NCI-H1092 treated with DMSO at 0.1 percent for 48 hours (cell line): ENCODE results near the gene CD58.

Source experiments
- DNase-seq: peaks from one replicate; lab custom pipeline; 2025; lab: John Stamatoyannopoulos, UW

Gene CD58

DNA sequence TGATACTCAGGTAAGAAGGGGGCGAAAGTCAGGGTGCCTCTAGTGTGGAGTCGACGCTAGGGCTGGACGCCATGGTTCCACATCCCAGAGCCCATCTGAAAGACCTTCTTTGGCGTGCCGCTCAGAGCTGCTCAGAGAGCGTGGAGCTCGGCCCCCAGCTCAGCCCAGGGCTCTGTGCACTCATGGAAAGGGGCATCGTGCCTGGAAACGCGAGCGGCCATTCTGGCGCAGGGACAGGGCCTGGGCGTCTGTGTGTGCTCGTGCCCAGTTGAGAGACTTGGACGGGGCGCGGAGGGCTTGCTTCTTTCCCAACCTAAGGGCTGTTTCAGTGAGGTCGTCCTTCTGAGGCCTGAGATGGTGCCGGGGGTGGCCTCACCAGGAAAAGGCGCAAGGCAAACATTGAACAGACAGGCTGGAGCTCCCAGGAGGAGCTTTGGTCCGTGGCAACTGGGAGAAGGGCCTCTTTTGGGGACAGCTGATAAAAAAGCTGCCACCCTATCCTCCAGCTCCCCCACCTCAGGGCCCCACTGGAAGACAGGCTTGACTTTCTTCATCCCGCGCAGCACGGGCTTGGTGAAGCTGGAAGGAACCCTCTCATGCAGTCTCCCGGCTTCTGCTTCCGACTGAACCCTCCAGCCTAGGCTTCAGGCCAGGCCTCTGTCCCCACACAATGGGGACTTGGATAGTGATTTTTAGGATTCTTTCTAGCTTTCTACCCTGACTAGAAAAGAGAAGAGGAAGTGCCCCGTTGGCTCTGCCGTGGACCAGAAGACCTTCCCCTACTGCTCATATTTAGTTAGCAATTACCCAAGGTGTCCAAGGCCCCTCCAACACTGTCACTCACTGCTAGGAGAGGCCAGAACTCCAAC is 77.1 kb downstream of the CD58 start:
- DNase-seq = no peak

DNA sequence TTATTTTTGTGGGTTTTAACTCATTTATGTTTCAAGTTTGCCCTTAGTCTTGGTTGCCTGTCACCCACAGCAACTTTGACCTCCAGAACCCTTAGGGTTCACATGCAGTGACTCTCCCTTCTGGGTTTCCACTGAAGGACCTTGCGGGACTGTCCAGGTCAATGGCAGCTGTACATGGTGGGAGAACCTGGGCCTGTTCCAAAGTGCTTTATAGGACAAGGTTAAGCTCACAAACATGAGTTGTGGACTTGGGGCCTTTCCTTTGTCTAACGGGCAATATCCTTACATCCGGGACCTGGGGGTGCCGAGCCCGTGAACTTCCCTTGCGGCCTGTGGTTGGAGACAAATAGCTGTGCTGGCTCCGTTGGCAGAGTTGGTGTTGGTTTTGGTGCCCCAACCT is 77.8 kb downstream of the CD58 start:
- no peak for DNase-seq

DNA sequence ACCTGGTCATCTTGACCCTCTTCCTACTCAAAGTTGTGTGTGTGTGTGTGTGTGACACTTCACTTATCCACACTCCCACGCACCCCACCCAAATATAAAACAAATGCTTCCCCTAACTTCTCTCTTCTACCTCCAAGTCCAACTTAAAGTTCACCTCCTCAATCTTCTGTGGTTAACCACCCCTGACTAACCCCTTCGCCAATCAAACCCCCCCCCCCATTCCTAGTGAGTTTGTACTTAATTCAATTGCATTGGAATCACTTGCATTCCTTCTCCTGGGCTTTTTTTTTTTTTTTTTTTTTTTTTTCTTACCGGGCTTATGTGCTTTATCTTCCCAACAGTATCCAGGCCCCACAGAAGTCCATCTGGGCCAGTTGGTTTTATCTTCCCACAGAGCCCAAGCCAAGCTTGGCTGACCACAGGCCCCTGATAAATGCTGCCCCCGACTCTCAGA is 78.4 kb downstream of the CD58 start:
- DNase-seq = no peak

DNA sequence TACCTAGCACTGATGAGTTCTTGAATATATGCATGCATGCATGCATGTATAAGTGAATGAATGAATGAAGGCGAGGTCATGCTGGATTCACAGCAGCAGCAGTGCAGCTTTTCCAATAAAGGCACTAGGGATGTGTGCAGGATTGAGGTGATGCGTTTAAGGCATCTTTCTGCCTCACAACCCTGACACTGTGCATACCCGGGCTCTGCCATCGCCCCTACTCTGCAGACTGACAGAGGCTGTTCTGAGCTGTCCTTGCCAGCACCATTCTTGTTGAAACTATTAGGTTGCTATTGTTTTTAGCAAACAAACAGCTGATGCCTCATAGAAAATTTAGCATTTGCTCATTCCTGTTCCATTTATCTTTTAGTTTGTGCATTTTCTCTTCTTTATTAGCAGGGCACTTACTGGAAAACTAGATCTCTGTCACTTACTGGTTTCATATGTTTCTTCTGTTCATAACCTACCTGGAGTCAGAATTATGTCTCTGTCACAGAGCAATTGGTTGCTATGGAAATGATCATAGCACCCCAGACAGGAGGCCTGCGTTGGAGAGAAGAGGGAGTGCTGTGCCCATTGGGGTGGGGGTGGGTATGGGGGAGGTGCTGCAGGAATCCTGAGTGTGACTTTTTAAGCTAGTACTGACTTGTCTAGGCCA is 79.0 kb downstream of the CD58 start:
- DNase-seq = no peak

DNA sequence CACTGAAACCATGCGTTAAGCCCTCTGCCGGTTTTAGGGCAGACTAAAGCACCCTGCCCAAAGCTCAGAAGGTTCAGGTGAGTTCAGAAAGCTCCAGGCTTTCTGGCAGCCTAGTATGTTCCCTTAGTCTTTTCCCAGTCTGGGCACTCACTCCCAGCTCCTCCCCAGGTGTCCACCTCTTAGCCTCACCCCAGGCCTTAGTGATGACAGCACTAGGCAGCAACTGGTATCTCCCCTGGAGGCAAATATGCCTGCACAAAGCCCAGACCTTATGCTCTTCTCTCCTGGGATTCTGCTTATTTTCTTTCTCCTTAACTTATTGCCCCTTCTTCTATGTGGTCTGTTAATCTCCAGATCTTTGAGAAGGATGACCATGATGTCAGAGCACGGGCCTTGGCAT is 80.2 kb downstream of the CD58 start:
- DNase-seq = no peak

DNA sequence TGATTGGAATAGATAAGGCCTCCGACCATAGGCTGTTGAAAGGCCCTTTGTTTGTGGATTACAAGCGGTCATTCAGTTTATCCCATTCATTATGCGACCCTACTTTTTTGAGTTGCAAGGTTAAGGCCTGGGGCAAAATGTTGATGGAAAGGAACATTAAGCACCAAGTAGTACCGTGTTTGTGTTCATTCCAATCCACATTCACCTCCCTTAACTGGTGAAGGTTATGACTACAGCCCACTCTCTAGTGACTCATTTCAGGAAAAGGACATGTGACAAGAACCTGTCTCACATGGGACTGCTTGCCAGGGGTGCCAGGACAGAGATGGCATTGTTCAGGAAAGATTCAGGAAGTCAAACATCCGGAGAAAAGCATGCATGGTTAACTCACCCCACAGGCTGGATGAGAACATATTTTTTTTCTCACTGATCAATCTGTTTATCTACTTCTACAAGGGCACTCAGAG is 81.6 kb downstream of the CD58 start:
- DNase-seq = no peak

DNA sequence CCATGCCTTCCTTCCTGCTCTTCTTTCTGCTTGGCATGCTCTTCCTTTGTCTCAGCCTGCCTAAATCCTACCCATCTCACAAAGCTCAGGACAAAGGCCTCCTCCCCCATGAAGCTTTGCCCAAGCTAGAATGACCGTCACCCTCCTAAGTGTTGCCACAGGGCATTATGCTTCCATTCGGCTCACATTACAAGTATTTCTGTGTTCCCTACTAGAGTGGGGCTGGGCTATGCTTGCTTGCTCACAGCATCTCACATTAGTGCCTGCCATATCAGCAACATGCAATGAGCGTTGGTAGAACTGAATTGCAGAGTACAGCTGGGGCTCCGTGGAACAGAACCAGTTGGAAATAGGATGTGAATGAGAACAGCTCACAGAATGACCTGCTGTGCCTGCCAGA is 82.8 kb downstream of the CD58 start:
- DNase-seq = no peak

DNA sequence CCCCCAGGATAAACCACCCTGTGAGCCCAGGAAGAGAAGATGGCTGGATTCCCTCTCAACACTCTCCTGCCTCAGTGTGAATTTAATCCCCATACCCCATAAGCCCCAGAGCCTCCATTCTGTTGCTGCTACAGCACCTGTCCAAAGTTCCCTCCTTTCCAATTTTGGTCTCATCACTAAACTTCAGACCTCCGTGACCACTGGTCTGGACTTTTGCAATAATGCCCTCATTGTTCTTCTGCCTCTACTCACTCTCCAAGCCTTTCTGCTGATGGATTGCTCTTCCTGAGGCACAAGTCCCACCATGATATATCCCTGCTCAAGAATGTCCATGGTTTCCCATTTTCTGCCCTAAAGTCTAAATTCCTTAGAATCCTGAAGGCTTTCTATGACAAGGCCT is 83.2 kb downstream of the CD58 start:
- no peak for DNase-seq

DNA sequence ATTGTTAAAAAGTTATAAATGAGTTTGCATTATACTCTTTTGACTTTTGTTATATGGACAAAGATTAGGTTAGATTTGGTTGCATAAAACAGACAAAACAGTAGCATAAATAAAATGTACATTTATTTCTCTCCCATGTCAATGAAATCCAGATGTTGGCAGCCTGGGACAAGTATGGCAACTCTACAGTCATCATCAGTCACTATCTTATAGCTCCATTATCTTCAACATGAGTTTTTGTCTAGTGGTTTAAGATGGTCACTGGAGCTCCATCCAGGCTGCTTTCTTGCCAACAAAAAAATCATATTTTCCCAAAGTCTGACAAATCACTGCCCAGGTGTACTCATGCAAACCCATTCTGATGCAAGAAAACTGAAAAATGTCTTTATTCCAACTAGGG is 83.8 kb downstream of the CD58 start:
- DNase-seq = no peak

DNA sequence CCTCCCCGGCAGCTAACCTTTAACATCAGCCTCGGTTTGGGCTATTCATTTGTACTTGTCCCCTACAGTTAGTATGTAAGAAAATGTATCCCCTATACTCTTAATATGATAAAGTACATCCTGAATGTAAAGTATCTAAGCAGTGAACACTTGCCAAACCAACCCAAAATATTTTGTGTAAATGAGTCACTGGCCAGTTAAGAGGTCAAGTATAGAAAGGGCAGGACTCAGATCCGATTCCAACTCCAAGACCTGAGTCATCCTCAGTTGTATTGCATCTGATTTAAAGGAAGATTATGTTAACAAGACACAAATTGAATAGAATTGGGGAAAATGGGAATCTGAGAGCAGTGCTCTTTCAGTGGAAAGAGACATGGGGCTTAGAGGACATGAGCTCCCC is 84.4 kb downstream of the CD58 start:
- no peak for DNase-seq

DNA sequence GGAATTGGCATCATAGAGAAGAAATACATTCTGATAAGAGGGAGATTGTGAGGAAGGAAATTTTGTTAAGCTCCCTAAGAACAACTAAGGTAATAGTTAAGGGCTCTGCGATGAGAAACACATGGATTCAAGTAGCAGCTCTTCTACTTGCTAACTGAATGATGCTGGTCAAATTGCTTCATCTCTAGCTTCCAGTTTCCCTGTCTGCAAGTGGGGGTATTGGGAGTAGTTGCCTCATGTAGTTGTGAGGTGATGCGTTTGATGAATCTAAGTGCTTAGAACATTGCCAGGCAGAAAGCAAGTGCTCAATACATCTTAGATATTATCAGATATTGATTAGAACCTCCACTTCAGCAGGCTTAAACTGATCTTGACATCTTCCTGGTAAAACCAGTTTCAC is 84.8 kb downstream of the CD58 start:
- no peak for DNase-seq

DNA sequence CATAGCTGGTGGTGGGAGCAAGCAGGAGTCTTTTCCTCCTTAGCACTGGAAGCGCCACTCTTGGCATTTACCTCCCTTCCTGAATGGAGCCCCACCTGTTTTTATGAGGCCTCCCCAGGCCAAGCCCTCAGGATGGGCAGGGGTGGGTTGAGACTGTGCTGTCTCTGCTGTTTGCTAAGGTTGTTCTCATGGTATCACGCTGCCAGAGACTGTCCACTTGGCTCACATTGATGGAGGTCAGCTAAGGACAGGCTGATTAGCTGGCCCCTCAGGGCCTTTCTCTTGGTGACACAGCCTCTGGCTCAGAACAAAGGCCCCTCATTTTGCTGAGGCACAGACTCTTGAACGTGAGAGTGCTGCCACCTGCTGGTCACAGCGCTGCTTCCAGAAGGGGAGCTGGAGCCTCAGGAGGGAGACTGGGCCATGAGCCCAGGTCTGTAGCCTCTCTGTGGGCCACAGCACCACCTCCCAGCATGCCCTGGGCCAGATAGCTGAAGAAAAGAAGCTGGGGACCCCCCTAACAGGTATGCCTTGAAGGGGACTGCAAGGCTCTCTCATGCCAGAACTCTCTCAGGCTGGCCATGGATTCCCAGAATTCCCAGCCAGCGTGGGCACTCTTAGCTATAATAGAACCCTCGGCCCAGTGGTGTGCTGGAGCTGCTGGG is 85.6 kb downstream of the CD58 start:
- DNase-seq = peak; percentile 72

DNA sequence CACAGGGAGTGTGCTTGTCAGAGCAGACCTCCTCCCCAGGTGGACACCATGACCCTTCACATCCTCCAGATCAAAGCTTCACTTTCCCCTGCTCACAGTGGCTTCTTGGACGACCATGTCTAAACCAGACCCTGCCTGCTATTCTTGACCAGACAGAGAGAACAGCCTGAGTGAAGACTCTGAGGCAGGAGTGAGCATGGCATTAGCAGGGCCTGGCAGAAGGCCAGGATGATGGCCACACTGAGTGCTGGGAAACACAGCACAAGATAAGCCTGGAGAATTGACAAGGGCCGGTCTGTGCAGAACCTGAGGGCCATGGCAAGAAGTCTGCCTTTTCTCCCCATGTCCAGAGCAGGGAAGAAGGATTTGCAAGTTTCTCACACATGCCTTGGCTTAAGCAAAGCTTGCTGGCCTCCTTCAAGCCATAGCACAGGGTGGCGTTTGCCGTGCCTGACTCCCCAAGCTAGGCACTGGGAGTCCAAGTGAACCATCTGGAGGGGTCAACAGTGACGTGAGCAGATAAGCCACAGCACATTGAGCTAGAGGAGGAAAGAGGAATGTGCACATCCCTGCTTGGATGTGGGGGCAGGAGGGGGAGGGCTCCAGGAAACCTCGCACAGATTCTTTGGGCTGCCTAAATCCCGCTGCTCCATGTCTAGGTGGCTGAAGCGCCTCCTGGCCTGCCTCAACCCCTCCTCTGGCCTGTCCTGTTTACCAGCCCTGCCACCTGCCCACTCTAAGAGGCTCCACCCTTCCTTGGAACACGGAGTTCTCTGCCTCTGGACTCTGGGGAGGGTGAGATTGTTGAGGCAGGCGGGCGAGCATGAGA is 87.1 kb downstream of the CD58 start:
- no peak for DNase-seq

DNA sequence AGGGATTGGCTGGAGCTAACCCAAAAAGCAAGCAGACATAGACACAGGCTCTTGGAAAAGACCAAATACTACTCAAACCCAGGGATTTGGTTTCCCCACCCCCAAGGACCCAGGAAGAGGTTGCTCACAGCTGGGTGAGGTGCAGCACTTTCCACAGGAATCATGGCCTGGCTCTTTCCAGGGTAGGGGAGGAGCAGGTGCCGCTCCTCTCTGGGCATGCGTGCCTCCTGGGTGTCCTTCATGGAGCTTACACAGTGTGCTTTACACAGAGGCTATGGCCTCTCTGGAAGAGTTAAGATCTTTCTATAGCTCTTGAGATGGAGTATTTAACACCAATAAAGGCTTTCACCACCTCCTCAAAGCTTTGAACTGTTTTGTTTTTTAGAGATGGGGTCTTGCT is 88.3 kb downstream of the CD58 start:
- no peak for DNase-seq

DNA sequence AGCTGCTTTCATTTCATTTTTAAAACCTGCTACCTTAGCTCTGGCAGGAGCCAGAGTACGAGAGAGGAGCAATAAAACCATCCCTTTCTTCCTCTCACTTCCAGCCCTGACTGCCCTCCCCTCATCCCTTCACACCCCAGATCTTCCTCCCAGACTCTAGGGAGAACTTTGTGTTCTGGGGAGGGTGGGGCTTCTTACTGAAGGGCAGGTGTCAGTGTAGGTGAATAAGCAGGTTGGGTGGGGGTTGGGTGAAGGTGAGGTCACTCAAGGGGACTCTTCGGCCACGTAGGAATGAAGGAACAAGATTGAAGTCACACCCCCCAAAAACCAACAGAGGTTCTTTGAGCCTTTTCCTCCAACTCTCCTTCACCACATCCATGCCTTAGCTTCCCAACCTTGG is 88.9 kb downstream of the CD58 start:
- DNase-seq = no peak

DNA sequence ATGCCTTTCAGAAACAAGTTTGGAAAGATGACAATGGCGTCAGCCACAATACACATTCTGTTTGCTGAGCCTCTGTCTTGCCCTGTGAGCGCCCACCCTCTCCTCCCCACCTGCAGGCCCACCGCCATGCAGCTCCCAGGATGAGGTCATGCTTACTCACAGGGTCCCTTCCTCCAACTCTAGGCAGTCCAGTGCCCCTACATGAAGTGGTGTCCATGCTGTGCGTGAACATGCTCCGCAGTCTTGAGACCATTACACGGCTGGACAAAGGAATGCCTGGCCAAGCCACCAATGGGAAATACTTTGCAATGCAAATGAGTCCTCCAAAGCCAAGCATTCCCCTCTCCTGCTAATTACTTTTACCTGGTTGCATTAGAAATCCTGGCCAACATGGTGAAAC is 92.2 kb downstream of the CD58 start:
- DNase-seq = no peak

DNA sequence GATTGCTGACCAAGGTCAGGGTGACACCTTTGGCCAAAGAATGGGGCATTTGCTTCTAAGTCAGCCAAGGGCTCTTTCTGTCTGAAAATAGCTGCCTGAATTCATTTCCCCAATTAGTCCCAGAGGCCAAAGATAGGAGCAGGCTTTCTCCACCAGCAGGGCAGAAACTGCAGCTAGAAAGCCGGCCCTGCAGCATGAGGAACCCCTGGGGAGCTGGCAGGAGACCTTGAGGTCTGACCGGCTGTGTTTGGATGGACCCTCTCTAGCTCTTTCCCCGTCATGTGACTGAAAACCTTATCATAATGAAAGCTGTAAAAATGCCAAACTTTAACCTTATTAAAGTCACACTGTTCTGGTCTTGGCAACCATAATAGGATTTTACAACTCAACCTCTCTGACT is 93.4 kb downstream of the CD58 start:
- no peak for DNase-seq

DNA sequence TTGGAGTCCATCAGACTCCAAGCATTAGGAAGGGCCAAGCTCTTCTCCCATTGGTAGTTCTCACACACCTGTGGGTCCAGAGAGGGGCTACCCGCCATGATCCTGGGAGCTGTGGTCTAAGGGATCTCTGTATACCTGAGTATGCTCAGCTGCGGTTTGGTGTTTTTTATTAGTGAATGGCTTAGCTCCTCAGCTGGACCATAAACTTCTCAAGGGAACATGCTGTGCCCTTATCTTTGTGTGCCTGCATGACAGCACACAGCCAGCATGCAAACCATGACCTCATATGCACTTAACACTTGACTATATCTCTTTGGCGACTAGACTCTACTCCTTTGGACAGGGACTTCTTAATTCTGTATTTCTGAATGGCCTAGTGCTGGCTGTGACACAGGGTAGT is 94.5 kb downstream of the CD58 start:
- no peak for DNase-seq

DNA sequence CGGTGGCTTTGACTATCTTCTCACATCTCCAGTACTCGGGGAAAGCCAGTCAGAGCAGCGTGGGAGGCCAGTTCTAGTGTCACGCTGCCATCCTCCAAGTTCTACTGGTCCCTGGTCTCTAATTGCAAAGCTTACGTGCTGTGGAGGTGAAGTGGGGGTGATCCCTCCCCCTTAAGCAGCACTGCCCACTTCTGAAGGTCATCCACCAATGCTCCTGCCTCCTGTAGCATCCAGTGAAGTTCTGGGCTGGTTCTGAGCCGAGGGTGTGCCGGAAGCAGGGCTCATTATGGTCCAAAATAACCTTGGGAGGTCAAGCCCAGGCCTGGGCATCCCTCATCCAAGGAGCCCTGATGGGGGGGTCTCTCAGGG is 95.0 kb downstream of the CD58 start:
- no peak for DNase-seq

DNA sequence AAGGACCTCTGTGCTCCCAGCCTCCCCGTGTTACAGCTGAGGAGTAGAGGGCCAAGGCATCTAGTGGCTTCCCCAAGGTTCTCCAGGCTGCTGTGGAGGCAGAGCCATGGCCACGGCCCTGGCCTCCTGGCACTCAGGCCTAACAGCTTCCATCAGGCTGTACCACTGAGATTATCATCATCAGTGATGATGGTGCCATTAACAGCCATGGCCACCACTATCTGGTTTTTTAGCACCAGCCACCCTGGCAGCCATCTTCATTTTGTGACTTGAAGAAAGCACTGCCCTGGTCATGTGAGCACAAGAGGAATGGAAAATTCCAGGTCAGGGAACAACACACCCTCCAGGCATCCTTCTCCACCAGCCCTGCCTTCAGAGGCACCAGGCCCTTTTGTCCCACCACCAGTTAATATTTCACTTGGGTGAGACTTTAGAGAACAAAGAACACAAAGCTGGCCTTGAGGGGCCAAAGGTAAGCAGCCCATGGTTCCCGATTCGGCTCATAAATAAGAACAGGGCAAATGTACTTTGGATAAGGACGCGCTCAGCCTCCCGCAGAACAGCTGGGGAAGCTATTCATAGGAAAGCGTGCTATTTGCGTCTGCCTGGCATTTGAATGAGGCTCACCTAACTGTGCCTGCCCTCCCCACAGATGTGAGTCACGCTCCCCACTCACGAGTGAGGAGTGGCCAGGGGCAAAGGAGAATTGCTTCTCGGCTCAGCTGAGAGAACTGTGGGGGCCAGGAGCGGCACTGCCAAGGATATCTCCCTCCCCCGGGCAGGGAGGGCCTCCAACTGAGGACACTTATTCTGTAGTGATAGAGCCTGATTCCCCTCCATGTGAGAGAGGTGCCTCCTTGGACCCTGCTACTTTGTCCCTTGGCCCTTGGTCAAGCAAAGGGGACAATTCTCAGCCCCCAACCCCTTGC is 95.6 kb downstream of the CD58 start:
- no peak for DNase-seq

DNA sequence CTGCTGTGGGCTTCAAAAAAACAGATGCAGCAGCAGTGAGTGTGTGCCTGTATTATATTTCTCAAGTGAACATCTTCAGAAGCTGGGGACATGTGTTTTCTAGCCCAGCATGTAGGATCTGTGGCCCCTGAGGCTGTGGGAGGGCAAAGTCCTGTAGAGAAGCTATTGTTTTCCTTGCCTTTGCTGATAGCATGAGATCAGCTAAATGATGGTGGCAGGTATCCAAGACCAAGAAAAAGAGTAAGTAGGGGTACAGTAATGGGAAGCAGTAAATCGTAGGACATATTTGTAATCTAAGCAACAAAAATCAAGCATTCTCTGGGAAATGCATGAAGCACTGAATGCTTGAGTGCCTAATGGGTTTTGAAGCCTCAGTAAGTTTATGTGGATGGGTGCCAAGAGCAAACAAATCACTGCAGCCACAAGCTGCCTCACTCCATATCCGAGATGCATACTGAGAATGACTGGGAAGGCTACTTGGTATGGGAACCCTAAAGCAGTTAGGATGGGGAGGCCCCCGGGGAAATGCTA is 98.3 kb downstream of the CD58 start:
- DNase-seq = peak; percentile 55
